Heart right ventricle (tissue), 16 donors: ENCODE data around the gene MTPN. TPM values are rescaled to one million over a fixed set of nuclear protein-coding genes. Genes with fewer than 3 reads are reported as not detected.

ENCODE experiments used
- ATAC-seq, 8 donors: fragments of 200-7000 bp; cut with Tn5 transposase; one replicate each; pipeline ENCODE4 v1.9.1; 2020; ENCODE audit warnings: mild to moderate bottlenecking in 8 of 8, moderate library complexity in 8 of 8, moderate number of reproducible peaks in 1 of 8
- DNase-seq, 2 donors: peaks; one replicate each; pipeline ENCODE4 v3.0.0-alpha.2; 2020
- H3K27ac ChIP-seq, 10 donors: fragments of 200-600 bp; sonication (generic) in 2 of 10; one replicate each; pipeline versions ENCODE4 v1.5.0 to v1.8.0; 2020 to 2022; ENCODE audit warnings: mild to moderate bottlenecking in 3 of 10
- H3K27me3 ChIP-seq, 7 donors: fragments of 200-600 bp; one replicate each; pipeline ENCODE4 v1.8.0; 2021 to 2022; ENCODE audit warnings: mild to moderate bottlenecking in 2 of 7
- H3K36me3 ChIP-seq, 9 donors: fragments of 200-600 bp; sonication (generic) in 1 of 9; one replicate each; pipeline versions ENCODE4 v1.5.0 to v1.8.0; 2020 to 2022; ENCODE audit warnings: mild to moderate bottlenecking in 2 of 9
- H3K4me1 ChIP-seq, 9 donors: fragments of 200-600 bp; sonication (generic) in 1 of 9; one replicate each; pipeline versions ENCODE4 v1.5.0 to v1.8.0; 2020 to 2022; ENCODE audit warnings: mild to moderate bottlenecking in 4 of 9
- H3K4me3 ChIP-seq, 10 donors: fragments of 200-600 bp; sonication (generic) in 2 of 10; one replicate each; pipeline versions ENCODE4 v1.5.0 to v1.8.0; 2020 to 2022; ENCODE audit warnings: mild to moderate bottlenecking in 7 of 10, moderate library complexity in 2 of 10
- H3K9me3 ChIP-seq, 11 donors: fragments of 200-600 bp in 10 of 11; sonication (generic) in 2 of 11; one replicate each; pipeline versions ENCODE4 v1.5.0 to v1.8.0; 2013 to 2022; ENCODE audit warnings: mild to moderate bottlenecking in 2 of 11, control low read depth in 1 of 11, moderate library complexity in 1 of 11
- CTCF ChIP-seq, 9 donors: fragments of 200-600 bp; sonication (generic) in 2 of 9; IDR thresholded peaks; one replicate each; pipeline versions ENCODE4 v1.5.0 to v1.8.0; 2021 to 2022; ENCODE audit warnings: antibody characterized with exemption in 9 of 9, mild to moderate bottlenecking in 5 of 9, moderate library complexity in 1 of 9
- WGBS, 2 donors: extraction: QIAGEN DNeasy Blood & Tissue Kit; methylation state at CpG; one replicate each; pipeline ENCODE4 v1.1.7; 2013; ENCODE audit warnings: inconsistent platforms in 1 of 2; 5-methylcytosine and 5-hydroxymethylcytosine counted together
- intact Hi-C, 10 donors: fragments of 100-400 bp; cut with DNase I; formaldehyde crosslinking; loops; one replicate each; pipeline versions ENCODE4 v1.11.1 to v1.14.2; 2022
- polyA plus RNA-seq, 2 donors: library from polyadenylated mRNA; stranded (reverse); fragments of 200-250 nt; gene quantifications; one replicate each; pipeline ENCODE4 v1.2.3, GENCODE V29; 2013
- total RNA-seq, 10 donors: library from RNA; stranded (reverse); fragmentation: NEBNext Ultra II Directional in 3 of 10; extraction: Animal tissue kit (Norgen Biotek cat#: 25700) in 3 of 10; gene quantifications; one replicate each; pipeline versions ENCODE4 v1.2.1 to v1.2.4, GENCODE V29; 2021 to 2023
- donor health status: Arrhythmogenic right ventricular cardiomyopathy.
- donor health status: ischemic (EF 13 %, LVEDD 7.1; RV severe dilation, severe dysfunction).
- donor health status: healthy with polysubstance abuse.
- donor health status: DM: no; HTN: yes; CAD: no.
- donor health status: DM: no; HTN: no; CAD: no.
- donor health status: ischemic (EF 25% LVEDD 6.9; RV normal size, moderate dysfunction).
- donor health status: ischemic (EF 25% LVEDD 5.7; RV mildly dilated, moderate dysfunction).
- donor health status: healthy.
- donor health status: DM: yes; HTN: yes; CAD: no.
- donor health status: Ischemic cardiomyopathy.
- donor health status: ischemic (EF 35%, LVEDD 5.7; RV mildly dilated, moderate dysfunction).
- donor health status: nonischemic (EF 11% LVEDD 7.7; RV severe dilation, severe dysfunction).
- donor health status: DM: yes; HTN: yes; CAD: no.
- donor health status: PGD.
- donor health status: ischemic (EF 29% LVEDD 5.4; RV normal size, mild dysfunction).
- donor health status: nonischemic (EF 23%, LVEDD 6.1; RV moderate dilation, normal function).

The MTPN gene
- total and polyA plus RNA-seq, 12 donors, result 15.7 to 107 (median 80.7) TPM

GRCh38 chr7:135990258-135990657 is 13.1 kb upstream of the MTPN start:
- DNase-seq (no peak), ATAC-seq (no peak)
- no peak for TF ChIP-seq CTCF (IDR thresholded peaks at IDR 0.05)
- Histone ChIP-seq H3K27ac (no peak overlapping the region), H3K27me3 (no peaks in the 10 kb centered on the region), H3K4me1 (no peaks in the 10 kb centered on the region), H3K4me3 (no peak overlapping the region), H3K9me3 (no peaks in the 10 kb centered on the region), H3K36me3 (no peaks in the 10 kb centered on the region)
- WGBS, 2 donors, result 24 to 63% methylated on average over 1 of the region's 1 CpG
- intact Hi-C loops, result no loop called here

- Histone ChIP-seq H3K4me1 (peaks cover 0 to 52% (median 23%) of the 10 kb centered on the region in 9 donors), H3K27me3 (no peaks in the 10 kb centered on the region), H3K9me3 (no peaks in the 10 kb centered on the region), H3K27ac (peak overlapping the region in 2 of 10 donors; percentile 75 to 89), H3K4me3 (peak overlapping the region in 1 of 10 donors; percentile 41), H3K36me3 (no peaks in the 10 kb centered on the region)
- ATAC-seq (no peak), DNase-seq (no peak)
- 86 to 89% methylated on average over 8 of the region's 8 CpGs for WGBS, 2 donors
- no peak for TF ChIP-seq CTCF (IDR thresholded peaks at IDR 0.05)
- intact Hi-C loops, result no loop called here
These were observed 4.9 kb upstream of the MTPN start for GRCh38 chr7:135981958-135982646.

GRCh38 chr7:135980665-135981180 is 3.6 kb upstream of the MTPN start:
- 69 to 75% methylated on average over 3 of the region's 3 CpGs for WGBS, 2 donors
- TF ChIP-seq CTCF (IDR thresholded peaks at IDR 0.05), result no peak
- H3K4me3 ChIP-seq, result peak overlapping the region in 5 of 10 donors; percentile 0 to 41 (median 14)
- ATAC-seq, result no peak
- no peak for DNase-seq
- H3K36me3 ChIP-seq, result no peaks in the 10 kb centered on the region
- H3K9me3 ChIP-seq, result no peaks in the 10 kb centered on the region
- no peaks in the 10 kb centered on the region for H3K27me3 ChIP-seq
- intact Hi-C loops, result no loop called here
- peaks cover 0 to 59% (median 31%) of the 10 kb centered on the region in 9 donors for H3K4me1 ChIP-seq
- peak overlapping the region in 9 of 10 donors; percentile 6 to 89 (median 71) for H3K27ac ChIP-seq

- ATAC-seq, result peak in 6 of 8 donors; percentile 12 to 52 (median 30)
- WGBS, 2 donors, result 43 to 45% methylated on average over 2 of the region's 2 CpGs
- intact Hi-C loops, result no loop called here
- DNase-seq, result no peak
- Histone ChIP-seq H3K4me1 (peaks cover 0 to 65% (median 37%) of the 10 kb centered on the region in 9 donors), H3K9me3 (no peaks in the 10 kb centered on the region), H3K27me3 (no peaks in the 10 kb centered on the region), H3K4me3 (peak overlapping the region in 2 of 10 donors; percentile 23 to 41), H3K36me3 (no peaks in the 10 kb centered on the region), H3K27ac (peak overlapping the region in 8 of 10 donors; percentile 24 to 89 (median 72))
- no peak for TF ChIP-seq CTCF (IDR thresholded peaks at IDR 0.05)
These were observed 2.9 kb upstream of the MTPN start for GRCh38 chr7:135980012-135980551.
